HFFc6 (cell line): ENCODE results near the gene ATAD2B. TPM values are rescaled to one million over a fixed set of nuclear protein-coding genes. Genes with fewer than 3 reads are reported as not detected.

Experiments used
- DNase-seq: peaks from one replicate; pipeline ENCODE4 v3.0.0-alpha.2; 2018
- H3K27ac Mint-ChIP-seq: 2 replicates; pipeline ENCODE4 v1.8.0; 2020; ENCODE audit warnings: mild to moderate bottlenecking, mixed read lengths
- H3K27me3 Mint-ChIP-seq: 2 replicates; pipeline ENCODE4 v1.8.0; 2021; ENCODE audit warnings: mild to moderate bottlenecking, moderate library complexity, mixed read lengths; ENCODE audit not compliant: insufficient read depth
- H3K36me3 Mint-ChIP-seq: 2 replicates; pipeline ENCODE4 v1.8.0; 2021; ENCODE audit warnings: low read depth, mixed read lengths
- H3K4me1 Mint-ChIP-seq: 2 replicates; pipeline ENCODE4 v1.8.0; 2020; ENCODE audit warnings: low read depth, mixed read lengths
- H3K4me3 Mint-ChIP-seq: 2 replicates; pipeline ENCODE4 v1.8.0; 2020; ENCODE audit warnings: mild to moderate bottlenecking, moderate library complexity, mixed read lengths
- H3K9me3 Mint-ChIP-seq: 2 replicates; pipeline ENCODE4 v1.8.0; 2020; ENCODE audit warnings: mild to moderate bottlenecking, mixed read lengths
- total RNA-seq, 6 experiments: library from RNA; stranded (reverse); fragmentation: NEBNext Ultra II Directional; extraction: Animal tissue kit (Norgen Biotek cat#: 25700); gene quantifications; 2 replicates in 1 of 6; 3 replicates in 5 of 6; pipeline ENCODE4 v1.2.3, GENCODE V29; 2021
- TF ChIP-seq, protein P1 (sequence below): fragments of 200-600 bp; sonication (generic); IDR thresholded peaks from 2 replicates; pipeline ENCODE4 v1.5.0; 2021; ENCODE audit warnings: antibody characterized with exemption, mild to moderate bottlenecking

The ATAD2B gene
- total RNA-seq, 6 experiments from 2014 or later: 4.8 to 6.1 (median 4.9) TPM

DNA sequence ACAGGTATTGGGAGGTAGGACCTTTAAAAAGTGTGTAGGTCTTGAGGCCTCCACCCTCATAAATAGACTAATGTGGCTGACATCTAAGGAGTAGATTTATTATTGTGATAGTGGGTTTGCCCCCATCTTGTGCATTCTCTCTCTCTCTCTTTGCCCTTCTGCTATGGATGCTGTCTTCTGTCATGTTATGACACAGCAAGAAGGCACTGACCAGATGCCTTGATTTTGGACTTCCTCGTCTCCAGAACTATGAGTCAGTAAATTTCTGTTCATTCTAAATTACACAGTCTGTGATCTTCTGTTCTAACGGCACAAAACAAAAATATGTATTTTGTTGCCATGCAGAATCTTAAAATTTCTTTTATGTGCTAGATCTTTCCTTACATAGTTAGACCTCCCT, 66.9 kb downstream of the ATAD2B start:
- Mint-ChIP-seq H3K36me3 (peaks cover 14% of the 10 kb centered on the region), H3K4me3 (no peak overlapping the region; the same call in 1 of the 2 replicates), H3K4me1 (peaks cover 10% of the 10 kb centered on the region), H3K9me3 (no peaks in the 10 kb centered on the region), H3K27me3 (no peaks in the 10 kb centered on the region), H3K27ac (peak overlapping the region; percentile 56)
- TF ChIP-seq, protein P1, sequence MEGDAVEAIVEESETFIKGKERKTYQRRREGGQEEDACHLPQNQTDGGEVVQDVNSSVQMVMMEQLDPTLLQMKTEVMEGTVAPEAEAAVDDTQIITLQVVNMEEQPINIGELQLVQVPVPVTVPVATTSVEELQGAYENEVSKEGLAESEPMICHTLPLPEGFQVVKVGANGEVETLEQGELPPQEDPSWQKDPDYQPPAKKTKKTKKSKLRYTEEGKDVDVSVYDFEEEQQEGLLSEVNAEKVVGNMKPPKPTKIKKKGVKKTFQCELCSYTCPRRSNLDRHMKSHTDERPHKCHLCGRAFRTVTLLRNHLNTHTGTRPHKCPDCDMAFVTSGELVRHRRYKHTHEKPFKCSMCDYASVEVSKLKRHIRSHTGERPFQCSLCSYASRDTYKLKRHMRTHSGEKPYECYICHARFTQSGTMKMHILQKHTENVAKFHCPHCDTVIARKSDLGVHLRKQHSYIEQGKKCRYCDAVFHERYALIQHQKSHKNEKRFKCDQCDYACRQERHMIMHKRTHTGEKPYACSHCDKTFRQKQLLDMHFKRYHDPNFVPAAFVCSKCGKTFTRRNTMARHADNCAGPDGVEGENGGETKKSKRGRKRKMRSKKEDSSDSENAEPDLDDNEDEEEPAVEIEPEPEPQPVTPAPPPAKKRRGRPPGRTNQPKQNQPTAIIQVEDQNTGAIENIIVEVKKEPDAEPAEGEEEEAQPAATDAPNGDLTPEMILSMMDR: no peak
- peak; percentile 32 for DNase-seq

DNA sequence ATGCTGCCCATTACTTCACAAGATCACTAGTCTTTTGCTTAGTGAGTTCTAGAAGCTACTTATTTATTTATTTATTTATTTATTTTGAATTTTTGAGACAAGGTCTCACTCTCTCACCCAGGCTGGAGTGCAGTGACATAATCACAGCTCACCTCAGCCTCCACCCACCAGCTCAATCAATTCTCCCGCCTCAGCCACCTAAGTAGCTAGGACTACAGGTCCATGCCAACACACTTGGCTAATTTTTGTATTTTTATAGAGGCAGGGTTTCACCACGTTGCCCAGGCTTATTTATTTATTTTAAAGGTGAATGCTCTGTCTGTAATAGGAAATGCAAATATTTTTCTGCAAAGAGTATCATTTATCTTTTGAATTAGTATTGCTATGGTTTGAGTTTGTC, 67.7 kb downstream of the ATAD2B start:
- Mint-ChIP-seq H3K36me3 (peaks cover 12% of the 10 kb centered on the region), H3K27ac (no peak overlapping the region), H3K27me3 (no peaks in the 10 kb centered on the region), H3K9me3 (no peaks in the 10 kb centered on the region), H3K4me3 (no peak overlapping the region), H3K4me1 (peaks cover 10% of the 10 kb centered on the region)
- no peak for DNase-seq
- TF ChIP-seq, protein P1: no peak

DNA sequence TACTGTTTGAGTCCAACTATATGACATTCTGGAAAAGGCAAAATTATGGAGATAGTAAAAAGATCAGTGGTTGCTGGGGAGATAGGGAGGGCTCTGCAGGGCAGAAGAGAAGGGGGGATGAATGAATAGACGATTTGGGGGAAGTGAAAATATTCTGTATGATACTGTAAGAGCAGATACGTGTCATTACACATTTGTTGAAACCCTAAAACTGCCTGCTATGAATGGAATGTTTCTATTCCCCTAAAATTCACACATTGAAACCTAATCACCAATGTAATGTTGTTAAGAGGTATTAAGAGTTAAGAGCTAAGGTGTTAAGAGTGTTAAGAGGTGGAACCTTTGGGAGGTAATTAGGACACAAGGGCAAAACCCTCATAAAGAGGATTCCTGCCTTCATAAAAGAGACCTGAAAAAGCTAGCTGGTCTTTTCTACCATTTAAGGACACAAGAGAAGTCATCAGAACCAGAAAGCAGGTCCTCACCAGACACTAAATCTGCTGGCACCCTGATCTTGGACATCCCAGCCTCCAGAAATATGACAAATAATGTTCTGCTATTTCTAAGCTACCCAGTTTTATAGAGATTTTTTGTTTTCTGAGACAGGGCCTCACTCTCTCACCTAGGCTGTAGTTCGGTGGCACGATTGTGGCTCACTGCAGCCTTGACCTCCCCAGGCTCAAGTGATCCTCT, 76.2 kb downstream of the ATAD2B start:
- Mint-ChIP-seq H3K27me3 (no peaks in the 10 kb centered on the region), H3K9me3 (no peaks in the 10 kb centered on the region), H3K4me1 (0 out of 2 replicates have a peak, but pooled peaks cover 6% of the 10 kb centered on the region), H3K4me3 (no peak overlapping the region), H3K36me3 (no peaks in the 10 kb centered on the region; the same call in 1 of the 2 replicates), H3K27ac (no peak overlapping the region)
- DNase-seq: no peak
- TF ChIP-seq, protein P1: no peak

DNA sequence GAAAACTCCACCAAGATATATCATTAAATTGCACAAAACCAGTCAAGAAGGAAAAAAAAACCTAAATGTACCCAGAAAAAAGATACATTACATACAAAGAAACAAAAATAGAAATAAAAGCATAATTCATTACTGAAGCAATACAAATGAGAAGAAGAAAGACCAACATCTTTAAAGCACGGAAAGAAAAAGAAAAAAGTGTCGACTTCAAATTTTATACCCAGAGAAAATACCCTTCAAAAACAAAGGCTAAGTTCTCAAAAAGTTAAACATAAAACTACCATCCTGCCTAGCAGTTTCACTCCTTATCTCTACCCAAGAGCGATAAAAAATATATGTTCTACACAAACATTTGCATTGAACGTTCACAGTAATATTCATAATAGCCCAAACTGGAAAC, 82.0 kb downstream of the ATAD2B start:
- H3K27ac Mint-ChIP-seq: no peak overlapping the region
- H3K36me3 Mint-ChIP-seq: peaks cover 13% of the 10 kb centered on the region
- no peak for DNase-seq
- TF ChIP-seq, protein P1: no peak
- peaks cover 10% of the 10 kb centered on the region for H3K9me3 Mint-ChIP-seq
- H3K4me3 Mint-ChIP-seq: no peak overlapping the region
- peaks cover 23% of the 10 kb centered on the region for H3K4me1 Mint-ChIP-seq
- no peaks in the 10 kb centered on the region for H3K27me3 Mint-ChIP-seq

DNA sequence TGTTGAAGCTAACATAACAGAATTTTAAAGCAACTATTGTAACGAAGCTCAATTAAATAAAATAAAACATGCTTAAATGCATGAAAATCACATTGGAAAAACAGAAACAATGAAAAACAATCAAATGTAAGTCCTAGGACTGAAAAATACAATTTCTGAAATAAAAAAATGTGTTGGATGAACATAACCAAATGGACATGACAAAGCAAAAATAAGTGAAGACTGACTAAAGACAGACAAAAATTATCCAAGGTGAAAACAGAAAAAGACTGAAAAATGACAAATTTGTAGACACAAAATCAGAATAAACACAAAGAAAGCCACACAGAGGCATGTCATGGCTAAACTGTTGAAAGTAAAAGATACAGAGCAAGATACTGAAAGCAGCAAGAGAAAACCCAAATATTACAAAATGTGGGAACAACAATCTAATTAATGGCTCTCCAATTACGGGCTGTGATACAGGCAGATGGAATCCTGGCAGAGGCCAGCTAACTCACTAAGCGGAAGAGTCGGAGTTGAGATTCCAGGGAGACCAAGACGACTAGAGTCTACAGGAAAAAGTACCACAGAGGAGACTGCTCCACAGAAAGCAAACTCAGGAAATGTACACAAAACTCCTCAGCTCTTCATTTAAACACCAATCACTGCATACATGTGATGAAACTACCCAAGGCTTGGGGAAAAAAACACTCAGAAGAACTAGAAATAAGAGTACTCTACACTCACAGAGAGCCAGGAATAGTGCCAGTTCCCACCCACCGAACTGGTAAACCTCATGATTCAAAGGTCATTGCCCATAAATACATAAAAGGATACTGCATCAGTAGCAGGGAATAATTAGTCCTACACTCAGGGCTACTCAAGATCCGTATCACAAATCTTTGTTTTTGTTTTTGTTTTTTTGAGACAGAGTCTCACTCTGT, 83.6 kb downstream of the ATAD2B start:
- H3K27ac Mint-ChIP-seq: peak overlapping the region; percentile 77
- DNase-seq: peak; percentile 9
- no peaks in the 10 kb centered on the region for H3K27me3 Mint-ChIP-seq
- TF ChIP-seq, protein P1: no peak
- peaks cover 10% of the 10 kb centered on the region for H3K9me3 Mint-ChIP-seq
- H3K4me3 Mint-ChIP-seq: peak overlapping the region; percentile 75; the same call in 1 of the 2 replicates
- H3K4me1 Mint-ChIP-seq: peaks cover 23% of the 10 kb centered on the region
- peaks cover 13% of the 10 kb centered on the region for H3K36me3 Mint-ChIP-seq
